ENCODE data around the gene KCNQ4. TPM values are rescaled to one million over a fixed set of nuclear protein-coding genes. Genes with fewer than 3 reads are reported as not detected.

The KCNQ4 gene
- total and polyA plus RNA-seq, 10 of the 15 experiments (the other 5 are each of a cell fraction or from before 2014, with no cell fraction given) = 0.04 to 0.18 (median 0.08) TPM; not detected in 2

- DNase-seq (ENCODE audit: low read depth, low spot score) (no peak), FAIRE-seq (peak; percentile 52), ATAC-seq (no peak)
- Histone ChIP-seq H3K4me1 (ENCODE audit: control insufficient read depth, insufficient read depth, low read length) (peaks cover 33% of the 10 kb centered on the region), H3K36me3 (ENCODE audit: control insufficient read depth in 2 of 2, insufficient read depth in 2 of 2, low read length in 1 of 2) (no peaks in the 10 kb centered on the region), H3K79me2 (ENCODE audit: control insufficient read depth, insufficient read depth, low read length) (no peaks in the 10 kb centered on the region), H3K27ac (ENCODE audit: control insufficient read depth, insufficient read depth) (no peak overlapping the region), H3K9ac (ENCODE audit: control insufficient read depth, insufficient read depth, low read length) (no peak overlapping the region), H3K9me3 (replicated peaks; ENCODE audit: control insufficient read depth, insufficient read depth, low read length) (no peaks in the 10 kb centered on the region), H3K4me2 (ENCODE audit: control insufficient read depth, insufficient read depth) (peak overlapping the region; percentile 85), H4K20me1 (ENCODE audit: control insufficient read depth, insufficient read depth) (no peaks in the 10 kb centered on the region), H2AFZ (ENCODE audit: control insufficient read depth, low read depth, low read length) (peak overlapping the region; percentile 22), H3K4me3 (peak overlapping the region; percentile 61), H3K27me3 (replicated peaks in 1 of 2; ENCODE audit: control insufficient read depth in 2 of 2, insufficient read depth in 2 of 2, low read length in 1 of 2) (no peaks in the 10 kb centered on the region)
- RAD21 ChIA-PET (ENCODE audit: unreplicated experiment) = no interaction called here
- in situ Hi-C loops (cut with MboI) (no loop called here), intact Hi-C loops (cut with micrococcal nuclease; ENCODE audit: unreplicated experiment) (no loop called here)
- TF ChIP-seq HCFC1 (IDR thresholded peaks at IDR 0.05; ENCODE audit: low read length) (no peak), PAX8 (IDR thresholded peaks at IDR 0.05) (no peak), IRF4 (IDR thresholded peaks at IDR 0.05; ENCODE audit: low read depth, low read length) (no peak), JUNB (IDR thresholded peaks at IDR 0.05) (no peak), TCF3 (IDR thresholded peaks at IDR 0.05; ENCODE audit: borderline replicate concordance, insufficient read depth, low read depth, low read length) (no peak), FOXM1 (IDR thresholded peaks at IDR 0.05; ENCODE audit: low read depth, low read length) (no peak), SREBF2 (IDR thresholded peaks at IDR 0.05; ENCODE audit: low read length) (no peak)
- SMC1A ChIA-PET (ENCODE audit: uncharacterized antibody, unreplicated experiment) = no interaction called here
- CTCF ChIA-PET = interaction anchor here (2.5 kb wide), 1 partner anchor 27 kb away, joined by 12 read pairs; no protein-coding TSS in a partner anchor
- BruUV-seq (replicated peaks) = no TSS peak
- POLR2A ChIA-PET = no interaction called here
- WGBS (ENCODE audit: insufficient coverage, insufficient replicate concordance, low lambda C conversion rate, missing lambda C conversion rate) = 40% methylated on average over 3 of the region's 3 CpGs
Measured at GRCh38 chr1:40801742-40802077, 18.1 kb downstream of the KCNQ4 start.

- Histone ChIP-seq H3K27me3 (replicated peaks in 1 of 2; ENCODE audit: control insufficient read depth in 2 of 2, insufficient read depth in 2 of 2, low read length in 1 of 2) (no peaks in the 10 kb centered on the region), H3K79me2 (ENCODE audit: control insufficient read depth, insufficient read depth, low read length) (no peaks in the 10 kb centered on the region), H3K9me3 (replicated peaks; ENCODE audit: control insufficient read depth, insufficient read depth, low read length) (no peaks in the 10 kb centered on the region), H3K4me1 (ENCODE audit: control insufficient read depth, insufficient read depth, low read length) (peaks cover 30% of the 10 kb centered on the region), H2AFZ (ENCODE audit: control insufficient read depth, low read depth, low read length) (peak overlapping the region; percentile 64), H3K36me3 (ENCODE audit: control insufficient read depth in 2 of 2, insufficient read depth in 2 of 2, low read length in 1 of 2) (no peaks in the 10 kb centered on the region), H4K20me1 (ENCODE audit: control insufficient read depth, insufficient read depth) (no peaks in the 10 kb centered on the region), H3K4me3 (peak overlapping the region; percentile 61), H3K9ac (ENCODE audit: control insufficient read depth, insufficient read depth, low read length) (no peak overlapping the region), H3K27ac (ENCODE audit: control insufficient read depth, insufficient read depth) (no peak overlapping the region), H3K4me2 (ENCODE audit: control insufficient read depth, insufficient read depth) (peak overlapping the region; percentile 85)
- CTCF ChIA-PET = interaction anchor here (2.5 kb wide), 1 partner anchor 28 kb away, joined by 12 read pairs; no protein-coding TSS in a partner anchor
- POLR2A ChIA-PET = no interaction called here
- SMC1A ChIA-PET (ENCODE audit: uncharacterized antibody, unreplicated experiment) = interaction anchor here (0.5 kb wide), 1 partner anchor 44 kb away, joined by 3 read pairs; no protein-coding TSS in a partner anchor
- 15% methylated on average over 32 of the region's 56 CpGs for WGBS (ENCODE audit: insufficient coverage, insufficient replicate concordance, low lambda C conversion rate, missing lambda C conversion rate)
- intact Hi-C loops (cut with micrococcal nuclease; ENCODE audit: unreplicated experiment) = no loop called here
- FAIRE-seq (no peak), ATAC-seq (peak; percentile 95), DNase-seq (ENCODE audit: low read depth, low spot score) (no peak)
- in situ Hi-C loops (cut with MboI) = no loop called here
- no TSS peak for BruUV-seq (replicated peaks)
- RAD21 ChIA-PET (ENCODE audit: unreplicated experiment) = no interaction called here
- TF ChIP-seq SMAD1 (IDR thresholded peaks at IDR 0.05; ENCODE audit: low read depth, partially characterized antibody) (no peak), EGR1 (IDR thresholded peaks at IDR 0.05; ENCODE audit: borderline replicate concordance in 1 of 2, low read depth in 2 of 2, low read length in 2 of 2) (peak in 1 of 2 experiments; percentile 56; a peak in 1 of 3 replicates), GATAD2B (conservative IDR thresholded peaks at IDR 0.05; ENCODE audit: low read depth) (peak; percentile 29; the same call in 1 of the 2 replicates), BHLHE40 (IDR thresholded peaks at IDR 0.05; ENCODE audit: borderline replicate concordance in 1 of 2, low read depth in 2 of 2, low read length in 1 of 2) (peak in 1 of 2 experiments; percentile 38; a peak in 1 of 4 replicates), ZNF687 (IDR thresholded peaks at IDR 0.05) (peak; percentile 75; the same call in 1 of the 2 replicates), SMARCA5 (IDR thresholded peaks at IDR 0.05) (peak; percentile 85), EED (IDR thresholded peaks at IDR 0.05; ENCODE audit: low read depth) (no peak), SREBF2 (IDR thresholded peaks at IDR 0.05; ENCODE audit: low read length) (no peak), IKZF1 (conservative IDR thresholded peaks at IDR 0.05) (peak; percentile 31; the same call in 1 of the 2 replicates)
Measured at GRCh38 chr1:40802078-40802741, 18.6 kb downstream of the KCNQ4 start.

All from GM12878 (cell line).